Measurements from ENCODE around the gene KRTAP10-10.
"Not testable (repeated sequence)": the region's sequence is repeated elsewhere in the genome, so short reads cannot be mapped to it uniquely, and the experiment has no call there.

KRTAP10-10 gene

GRCh38 chr21:44603109-44603875, 33.9 kb upstream of the KRTAP10-10 start:
- no peak for TF ChIP-seq POLR2AphosphoS5 (IDR thresholded peaks at IDR 0.05; ENCODE audit: low read depth, low read length)
- TF ChIP-seq POLR2A (IDR thresholded peaks at IDR 0.05; ENCODE audit: low read depth, low read length): no peak
- no peak for TF ChIP-seq TAF1 (IDR thresholded peaks at IDR 0.05; ENCODE audit: low read depth, low read length)
- no peak for TF ChIP-seq SPI1 (IDR thresholded peaks at IDR 0.05; ENCODE audit: low read depth, low read length)
- no peak for TF ChIP-seq PAX5 (IDR thresholded peaks at IDR 0.05; ENCODE audit: insufficient read depth, low read length, severe bottlenecking)
- TF ChIP-seq POU2F2 (IDR thresholded peaks at IDR 0.05; ENCODE audit: low read depth, low read length): no peak

DNA sequence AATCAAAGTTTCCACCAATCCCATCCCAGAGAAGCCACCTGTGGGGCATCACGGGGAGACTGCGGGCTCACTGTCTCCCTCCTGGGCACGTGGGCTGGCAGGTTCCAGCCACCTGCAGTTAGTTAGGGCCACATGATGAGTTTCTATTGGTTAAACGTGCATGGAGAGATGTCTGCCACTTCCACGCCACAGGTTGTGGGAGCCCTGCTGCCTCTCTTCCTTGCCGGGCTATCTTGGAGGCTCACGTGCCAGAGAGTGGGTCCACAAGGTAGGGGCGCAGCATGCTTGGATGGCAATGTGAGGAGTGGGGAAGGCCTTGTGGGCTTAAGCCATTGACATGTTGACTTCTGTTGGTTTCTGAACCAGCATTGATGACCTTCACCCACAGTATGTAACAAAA, 33.2 kb upstream of the KRTAP10-10 start:
- DNase-seq (ENCODE audit: insufficient read length, low spot score) (no peak), FAIRE-seq (no peak)
- TF ChIP-seq POLR2A (IDR thresholded peaks at IDR 0.05; ENCODE audit: low read depth, low read length) (no peak), POU2F2 (IDR thresholded peaks at IDR 0.05; ENCODE audit: low read depth, low read length) (no peak), POLR2AphosphoS5 (IDR thresholded peaks at IDR 0.05; ENCODE audit: low read depth, low read length) (no peak), TAF1 (IDR thresholded peaks at IDR 0.05; ENCODE audit: low read depth, low read length) (no peak), PAX5 (IDR thresholded peaks at IDR 0.05; ENCODE audit: insufficient read depth, low read length, severe bottlenecking) (no peak), SPI1 (IDR thresholded peaks at IDR 0.05; ENCODE audit: low read depth, low read length) (no peak)

More at GRCh38 chr21:44603109-44603875, 33.9 kb upstream of the KRTAP10-10 start:
- FAIRE-seq: no peak
- DNase-seq (ENCODE audit: insufficient read length, low spot score): no peak

DNA sequence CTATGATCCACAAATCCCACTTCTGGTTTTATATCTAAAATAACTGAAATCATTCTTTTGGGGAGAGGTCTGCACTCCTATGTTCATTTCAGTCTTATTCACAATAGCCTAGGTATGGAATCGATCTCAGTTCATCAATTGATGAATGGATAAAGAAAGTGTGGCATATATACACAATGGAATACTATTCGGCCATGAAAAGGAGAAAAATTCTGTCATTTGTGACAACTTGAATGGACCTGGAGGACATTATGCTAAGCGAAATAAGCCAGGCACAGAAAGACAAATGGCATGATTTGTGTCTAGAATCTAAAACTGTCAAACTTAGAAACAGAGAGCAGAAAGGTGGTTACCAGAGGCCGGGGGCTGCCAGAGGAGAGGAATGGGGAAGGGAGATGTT, 30.7 kb upstream of the KRTAP10-10 start:
- no peak for TF ChIP-seq SPI1 (IDR thresholded peaks at IDR 0.05; ENCODE audit: low read depth, low read length)
- TF ChIP-seq POLR2AphosphoS5 (IDR thresholded peaks at IDR 0.05; ENCODE audit: low read depth, low read length): no peak
- no peak for TF ChIP-seq POLR2A (IDR thresholded peaks at IDR 0.05; ENCODE audit: low read depth, low read length)
- no peak for TF ChIP-seq POU2F2 (IDR thresholded peaks at IDR 0.05; ENCODE audit: low read depth, low read length)
- no peak for TF ChIP-seq PAX5 (IDR thresholded peaks at IDR 0.05; ENCODE audit: insufficient read depth, low read length, severe bottlenecking)
- no peak for TF ChIP-seq TAF1 (IDR thresholded peaks at IDR 0.05; ENCODE audit: low read depth, low read length)
- no peak for DNase-seq (ENCODE audit: insufficient read length, low spot score)
- no peak for FAIRE-seq

DNA sequence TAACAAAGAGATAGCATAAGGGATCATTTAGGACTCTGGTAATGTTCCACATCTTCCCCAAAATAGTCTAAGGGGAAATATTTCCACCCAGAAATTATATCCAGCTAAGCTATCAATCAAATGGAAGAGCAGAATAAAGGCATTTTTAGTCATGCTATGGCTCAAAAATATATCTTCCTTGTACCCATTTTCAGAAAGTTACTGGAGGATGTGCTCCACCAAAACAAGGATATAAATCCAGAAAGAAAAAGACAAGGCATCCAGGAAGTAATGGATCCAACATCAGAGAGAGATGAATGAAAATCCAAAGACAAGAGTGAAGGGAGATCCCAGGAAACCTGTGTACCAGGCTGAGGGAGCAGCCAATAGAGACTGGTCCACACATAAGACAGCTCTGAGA, 28.0 kb upstream of the KRTAP10-10 start:
- DNase-seq (ENCODE audit: insufficient read length, low spot score) (no peak), FAIRE-seq (no peak)
- no peak for TF ChIP-seq PAX5 (IDR thresholded peaks at IDR 0.05; ENCODE audit: insufficient read depth, low read length, severe bottlenecking)
- TF ChIP-seq POU2F2 (IDR thresholded peaks at IDR 0.05; ENCODE audit: low read depth, low read length): no peak
- TF ChIP-seq POLR2AphosphoS5 (IDR thresholded peaks at IDR 0.05; ENCODE audit: low read depth, low read length): no peak
- TF ChIP-seq SPI1 (IDR thresholded peaks at IDR 0.05; ENCODE audit: low read depth, low read length): no peak
- TF ChIP-seq POLR2A (IDR thresholded peaks at IDR 0.05; ENCODE audit: low read depth, low read length): no peak
- no peak for TF ChIP-seq TAF1 (IDR thresholded peaks at IDR 0.05; ENCODE audit: low read depth, low read length)

DNA sequence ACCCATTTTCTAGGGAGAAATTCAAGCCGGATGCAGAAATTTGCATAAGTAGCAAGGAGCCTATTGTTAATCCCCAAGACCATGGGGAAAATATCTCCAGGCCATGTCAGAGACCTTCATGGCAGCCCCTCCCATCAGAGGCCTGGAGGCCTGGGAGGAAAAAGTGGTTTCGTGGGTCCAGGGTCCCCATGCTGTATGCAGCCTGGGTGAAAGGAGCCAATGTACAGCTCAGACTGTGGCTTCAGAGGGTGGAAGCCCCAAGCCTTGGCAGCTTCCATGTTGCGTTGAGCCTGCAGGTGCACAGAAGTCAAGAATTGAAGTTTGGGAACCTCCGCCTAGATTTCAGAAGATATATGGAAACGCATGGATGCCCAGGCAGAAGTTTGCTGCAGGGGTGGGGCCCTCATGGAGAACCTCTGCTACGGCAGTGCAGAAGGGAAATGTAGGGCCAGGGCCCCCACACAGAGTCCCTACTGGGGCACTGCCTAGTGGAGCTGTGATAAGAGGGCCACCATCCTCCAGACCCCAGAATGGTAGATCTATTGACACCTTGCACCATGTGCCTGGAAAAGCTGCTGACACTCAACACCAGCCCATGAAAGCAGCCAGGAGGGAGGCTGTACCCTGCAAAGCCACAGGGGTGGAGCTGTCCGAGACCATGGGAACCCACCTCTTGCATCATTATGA, 26.9 kb upstream of the KRTAP10-10 start:
- FAIRE-seq; DNase-seq (ENCODE audit: insufficient read length, low spot score): not testable (repeated sequence)

GRCh38 chr21:44611551-44611950, 25.6 kb upstream of the KRTAP10-10 start:
- no peak for TF ChIP-seq POU2F2 (IDR thresholded peaks at IDR 0.05; ENCODE audit: low read depth, low read length)
- FAIRE-seq (no peak), DNase-seq (ENCODE audit: insufficient read length, low spot score) (no peak)

DNA sequence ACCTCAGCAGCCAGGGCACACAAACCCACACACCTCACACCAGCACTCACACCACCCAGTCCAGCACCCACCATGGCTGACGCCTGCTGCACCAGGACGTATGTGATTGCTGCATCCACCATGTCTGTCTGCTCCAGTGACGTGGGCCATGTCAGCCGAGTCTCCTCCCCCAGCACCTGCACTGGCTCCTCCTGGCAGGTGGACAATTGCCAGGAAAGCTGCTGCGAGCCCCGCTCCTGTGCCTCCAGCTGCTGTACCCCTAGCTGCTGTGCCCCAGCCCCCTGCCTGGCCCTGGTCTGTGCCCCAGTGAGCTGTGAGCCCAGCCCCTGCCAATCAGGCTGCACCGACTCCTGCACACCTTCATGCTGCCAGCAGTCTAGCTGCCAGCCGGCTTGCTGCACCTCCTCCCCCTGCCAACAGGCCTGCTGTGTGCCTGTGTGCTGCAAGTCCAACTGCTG, 25.1 kb upstream of the KRTAP10-10 start, which contains the start of gene KRTAP10-8:
Gene KRTAP10-8 (plus strand): TSS at position 51 of the 458 bp plus-strand sequence. CDS start 22 bp downstream, at position 73.
- no peak for DNase-seq (ENCODE audit: insufficient read length, low spot score)
- TF ChIP-seq TAF1 (IDR thresholded peaks at IDR 0.05; ENCODE audit: low read depth, low read length) (no peak), POLR2A (IDR thresholded peaks at IDR 0.05; ENCODE audit: low read depth, low read length) (no peak), PAX5 (IDR thresholded peaks at IDR 0.05; ENCODE audit: insufficient read depth, low read length, severe bottlenecking) (no peak), SPI1 (IDR thresholded peaks at IDR 0.05; ENCODE audit: low read depth, low read length) (no peak), POU2F2 (IDR thresholded peaks at IDR 0.05; ENCODE audit: low read depth, low read length) (no peak), POLR2AphosphoS5 (IDR thresholded peaks at IDR 0.05; ENCODE audit: low read depth, low read length) (no peak)
- FAIRE-seq: no peak

DNA sequence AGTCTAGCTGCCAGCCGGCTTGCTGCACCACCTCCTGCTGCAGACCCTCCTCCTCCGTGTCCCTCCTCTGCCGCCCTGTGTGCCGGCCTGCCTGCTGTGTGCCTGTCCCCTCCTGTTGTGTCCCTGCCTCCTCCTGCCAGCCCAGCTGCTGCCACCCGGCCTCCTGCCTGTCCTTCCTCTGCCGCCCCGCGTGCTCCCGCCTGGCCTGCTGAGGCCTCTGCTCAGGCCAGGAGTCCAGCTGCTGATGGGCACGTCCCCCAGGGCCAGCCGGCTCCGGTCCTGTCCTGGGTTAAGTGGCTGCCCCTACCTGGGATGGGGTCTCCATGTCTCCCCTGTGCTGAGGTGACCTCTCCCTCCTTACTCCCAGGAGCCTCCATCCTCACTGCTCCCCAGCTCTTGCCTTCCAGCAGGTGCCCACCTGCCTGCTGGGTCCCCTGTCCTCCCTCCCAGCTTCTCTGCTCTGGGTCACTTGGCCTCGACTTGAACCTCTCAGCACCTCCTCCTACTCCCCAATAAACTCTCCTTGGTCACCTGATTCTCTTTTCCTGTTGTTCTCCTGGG, 24.4 kb upstream of the KRTAP10-10 start:
- FAIRE-seq (no peak), DNase-seq (ENCODE audit: insufficient read length, low spot score) (no peak)
- TF ChIP-seq TAF1 (IDR thresholded peaks at IDR 0.05; ENCODE audit: low read depth, low read length) (no peak), POLR2AphosphoS5 (IDR thresholded peaks at IDR 0.05; ENCODE audit: low read depth, low read length) (no peak), POLR2A (IDR thresholded peaks at IDR 0.05; ENCODE audit: low read depth, low read length) (no peak), POU2F2 (IDR thresholded peaks at IDR 0.05; ENCODE audit: low read depth, low read length) (no peak), PAX5 (IDR thresholded peaks at IDR 0.05; ENCODE audit: insufficient read depth, low read length, severe bottlenecking) (no peak), SPI1 (IDR thresholded peaks at IDR 0.05; ENCODE audit: low read depth, low read length) (no peak)

- FAIRE-seq (no peak), DNase-seq (ENCODE audit: insufficient read length, low spot score) (no peak)
- TF ChIP-seq SPI1 (IDR thresholded peaks at IDR 0.05; ENCODE audit: low read depth, low read length) (no peak), POLR2A (IDR thresholded peaks at IDR 0.05; ENCODE audit: low read depth, low read length) (no peak), TAF1 (IDR thresholded peaks at IDR 0.05; ENCODE audit: low read depth, low read length) (no peak), POLR2AphosphoS5 (IDR thresholded peaks at IDR 0.05; ENCODE audit: low read depth, low read length) (no peak), PAX5 (IDR thresholded peaks at IDR 0.05; ENCODE audit: insufficient read depth, low read length, severe bottlenecking) (no peak), POU2F2 (IDR thresholded peaks at IDR 0.05; ENCODE audit: low read depth, low read length) (no peak)
These were observed 23.6 kb upstream of the KRTAP10-10 start for GRCh38 chr21:44613386-44614155.
